GM23248 (cell line): Measurements from ENCODE around the gene B4GALT2.

Source experiments
- EZH2 ChIP-seq: fragments of 200-600 bp; sonication (generic); IDR thresholded peaks from 2 replicates; pipeline ENCODE4 v1.6.1; 2018; ENCODE audit warnings: antibody characterized with exemption, mild to moderate bottlenecking; ENCODE audit not compliant: insufficient read depth, poor library complexity, severe bottlenecking
- EZH2phosphoT487 ChIP-seq: fragments of 200-600 bp; sonication (generic); IDR thresholded peaks from 2 replicates; pipeline ENCODE4 v1.6.1; 2018; ENCODE audit warnings: antibody characterized with exemption, moderate library complexity, mild to moderate bottlenecking, low read depth; ENCODE audit not compliant: insufficient read depth

- TF ChIP-seq EZH2 (no peak), EZH2phosphoT487 (no peak)
Measured at GRCh38 chr1:43932786-43933385, 46.1 kb upstream of the B4GALT2 start.
